ENCODE data around the gene CD72.
"Not testable (repeated sequence)": the region's sequence is repeated elsewhere in the genome, so short reads cannot be mapped to it uniquely, and the experiment has no call there.

The CD72 gene

DNA sequence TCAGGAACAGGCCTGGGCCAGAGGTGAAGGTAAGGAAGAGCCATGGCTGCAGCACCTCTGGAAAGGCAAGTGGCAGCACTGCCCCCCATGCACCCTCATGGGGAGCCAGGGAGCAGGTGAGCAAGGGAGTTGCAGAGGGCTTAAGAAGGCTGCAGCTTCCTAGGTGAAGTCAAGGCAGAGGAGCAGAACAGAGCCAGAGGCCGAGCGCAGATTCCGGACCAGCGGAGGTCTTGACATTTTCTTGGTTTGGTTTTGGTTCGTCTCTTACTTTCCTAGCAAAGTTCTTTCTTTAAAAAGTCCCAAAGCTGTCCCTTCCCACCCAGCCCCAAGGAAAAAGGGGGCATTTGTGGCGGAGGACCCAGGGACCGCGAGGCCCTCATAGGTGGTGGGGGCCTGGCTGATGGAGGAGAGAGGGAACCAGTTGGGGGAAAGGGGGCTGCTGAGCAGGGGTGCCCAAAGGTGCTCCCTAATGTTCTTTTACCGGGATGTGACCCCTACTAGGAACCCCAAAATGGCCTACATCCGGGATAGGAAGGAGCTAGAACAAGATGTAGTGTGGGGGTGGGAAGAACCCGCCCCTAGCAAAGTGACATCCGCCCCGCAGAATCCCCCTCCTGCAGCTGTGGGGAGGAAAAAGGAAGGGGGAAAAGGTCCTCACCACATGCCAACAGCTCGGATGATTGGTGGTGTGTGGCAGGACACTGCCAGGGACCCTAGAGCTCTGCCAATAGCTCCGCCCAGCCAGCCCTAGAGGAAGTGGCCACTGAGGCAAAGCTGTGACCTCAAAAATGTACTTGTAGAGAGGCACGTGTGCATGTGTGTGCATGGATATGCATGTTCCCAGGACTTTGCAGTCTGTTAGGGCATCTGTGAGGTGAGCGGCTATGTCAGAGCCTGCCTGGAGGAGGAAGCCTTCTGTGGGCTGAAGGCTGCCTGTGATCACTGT lies 914 bp upstream of the CD72 start:
- H3K27me3 ChIP-seq (ENCODE audit: insufficient read depth, low read length), result peaks cover 50% of the 10 kb centered on the region
- H2AFZ ChIP-seq (ENCODE audit: low read depth, low read length), result no peak overlapping the region

DNA sequence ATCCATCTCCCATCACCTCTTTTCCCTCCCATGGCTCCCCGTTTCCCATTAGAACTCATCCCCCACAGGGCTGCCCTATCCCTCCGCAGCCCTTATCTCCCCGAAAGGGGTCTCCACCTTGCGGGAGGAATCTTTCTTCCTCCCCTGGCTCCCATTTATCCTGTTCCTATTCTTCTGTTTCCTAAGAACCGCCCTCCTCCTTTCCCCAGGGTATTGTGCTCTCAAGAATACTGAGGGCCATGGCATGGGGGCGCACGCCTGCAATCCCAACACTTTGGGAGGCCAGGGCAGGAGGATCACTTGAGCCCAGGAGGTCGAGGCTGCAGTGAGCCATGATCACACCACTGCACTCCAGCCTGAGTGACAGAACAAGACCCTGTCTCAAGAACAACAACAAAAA lies 665 bp downstream of the CD72 start:
- Histone ChIP-seq H3K36me3 (ENCODE audit: insufficient read depth, low read length) (no peaks in the 10 kb centered on the region), H3K9me3 (ENCODE audit: low read length) (no peaks in the 10 kb centered on the region), H3K4me3 (ENCODE audit: low read length) (no peak overlapping the region), H3K4me1 (ENCODE audit: insufficient read depth, low read length) (no peaks in the 10 kb centered on the region), H3K27me3 (ENCODE audit: insufficient read depth, low read length) (peaks cover 50% of the 10 kb centered on the region), H2AFZ (ENCODE audit: low read depth, low read length) (no peak overlapping the region)

More for the DNA sequence above, 914 bp upstream of the CD72 start:
- no peaks in the 10 kb centered on the region for H3K9me3 ChIP-seq (ENCODE audit: low read length)
- H3K4me1 ChIP-seq (ENCODE audit: insufficient read depth, low read length), result no peaks in the 10 kb centered on the region
- no peaks in the 10 kb centered on the region for H3K36me3 ChIP-seq (ENCODE audit: insufficient read depth, low read length)
- H3K4me3 ChIP-seq (ENCODE audit: low read length), result no peak overlapping the region

DNA sequence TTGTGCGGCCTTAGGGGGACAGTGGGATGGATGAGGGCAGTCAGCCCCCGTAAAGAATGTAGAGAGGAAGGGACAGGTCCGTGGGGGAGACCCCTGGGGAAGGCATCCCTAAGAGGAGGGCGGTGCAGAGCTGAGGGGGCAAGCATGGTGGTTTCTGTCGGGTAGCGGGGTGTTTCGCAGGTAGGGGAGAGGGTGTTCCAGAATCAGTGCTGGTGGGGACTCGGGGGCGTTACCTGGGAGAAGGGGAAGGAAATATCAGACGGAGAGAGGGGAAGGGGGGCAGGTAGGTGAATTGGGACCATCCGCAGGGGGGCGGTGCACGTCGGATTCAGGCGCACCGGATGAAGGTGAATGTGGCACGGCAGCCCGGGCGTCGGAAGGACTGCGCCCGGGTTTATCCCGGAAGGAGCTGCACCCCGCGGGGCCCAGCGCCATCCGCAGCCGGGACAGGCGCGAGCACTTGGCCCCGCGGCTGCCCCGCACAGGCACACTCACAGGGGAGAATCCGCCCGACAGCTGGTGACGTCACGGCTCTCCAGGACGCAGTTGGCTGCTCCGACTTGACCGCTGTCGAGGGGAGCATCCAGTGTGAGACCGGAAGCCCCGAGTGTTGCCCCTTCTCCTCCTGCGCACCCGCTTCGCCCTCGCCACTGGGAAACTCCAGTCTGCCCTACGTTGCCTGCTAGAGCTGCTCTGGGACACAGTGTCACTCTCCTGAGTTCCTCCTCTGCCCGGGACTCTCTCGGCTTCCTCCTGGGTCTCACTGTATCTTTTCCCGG lies 1.3 kb downstream of the CD72 start:
- Histone ChIP-seq H3K4me1 (ENCODE audit: insufficient read depth, low read length) (no peaks in the 10 kb centered on the region), H3K36me3 (ENCODE audit: insufficient read depth, low read length) (no peaks in the 10 kb centered on the region), H3K4me3 (ENCODE audit: low read length) (no peak overlapping the region), H2AFZ (ENCODE audit: low read depth, low read length) (no peak overlapping the region), H3K9me3 (ENCODE audit: low read length) (no peaks in the 10 kb centered on the region), H3K27me3 (ENCODE audit: insufficient read depth, low read length) (peaks cover 50% of the 10 kb centered on the region)

DNA sequence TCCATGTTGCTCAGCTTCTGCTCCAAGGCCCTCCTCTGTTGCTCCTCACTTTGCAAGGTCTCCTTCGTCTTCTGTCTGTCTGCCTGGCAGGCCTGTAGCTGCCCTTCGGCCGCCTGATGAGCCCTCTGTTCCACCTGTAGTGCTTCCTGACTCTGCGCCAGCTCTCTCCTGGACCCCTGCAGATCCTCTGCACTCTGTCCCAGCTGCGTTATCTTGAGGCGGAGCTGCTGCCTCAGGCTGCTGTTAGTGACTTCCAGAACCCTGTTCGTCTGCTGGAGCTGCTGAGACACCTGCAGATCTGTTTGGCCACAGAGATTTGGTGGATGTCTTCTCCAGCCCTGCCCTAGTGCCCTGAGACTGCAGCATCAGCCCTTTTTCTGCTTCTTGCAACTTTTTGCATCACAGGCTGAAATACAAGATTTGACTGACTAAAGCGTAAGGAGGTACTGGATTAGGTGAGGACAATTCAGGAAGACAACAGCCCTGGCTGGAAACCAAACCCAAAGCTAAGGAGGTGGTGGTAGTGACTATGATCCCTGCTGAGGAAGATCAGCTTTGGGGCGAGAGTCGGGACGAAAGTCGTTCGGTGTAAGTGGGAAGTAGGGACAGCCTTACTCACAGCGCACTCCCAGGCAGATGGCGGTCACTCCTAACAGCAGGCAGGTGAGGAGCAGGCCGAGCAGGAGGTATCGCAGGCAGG lies 2.1 kb downstream of the CD72 start:
- Histone ChIP-seq H3K36me3 (ENCODE audit: insufficient read depth, low read length) (no peaks in the 10 kb centered on the region), H2AFZ (ENCODE audit: low read depth, low read length) (no peak overlapping the region), H3K27me3 (ENCODE audit: insufficient read depth, low read length) (peaks cover 48% of the 10 kb centered on the region), H3K9me3 (ENCODE audit: low read length) (no peaks in the 10 kb centered on the region), H3K4me3 (ENCODE audit: low read length) (no peak overlapping the region), H3K4me1 (ENCODE audit: insufficient read depth, low read length) (no peaks in the 10 kb centered on the region)

DNA sequence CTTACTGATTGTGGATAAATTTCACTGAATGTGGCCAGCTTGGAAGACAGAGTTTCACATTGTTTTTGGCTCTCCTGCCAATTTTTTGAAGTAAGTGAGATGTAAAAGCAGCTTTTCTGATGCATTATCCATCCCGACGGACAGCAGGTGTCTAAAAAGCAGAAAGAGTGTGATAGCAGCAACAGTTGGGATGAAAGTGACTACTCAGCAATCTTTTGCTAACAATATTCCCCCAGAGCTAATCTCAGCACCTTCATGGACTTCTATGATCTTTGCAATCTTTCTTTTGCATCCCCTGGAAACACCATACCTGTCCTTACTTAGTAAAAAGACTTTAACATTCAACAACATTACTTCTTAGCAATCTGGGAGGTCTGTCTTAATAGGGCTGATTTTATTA lies 5.4 kb downstream of the CD72 start:
- Histone ChIP-seq H3K4me3 (ENCODE audit: low read length) (no peak overlapping the region), H2AFZ (ENCODE audit: low read depth, low read length) (no peak overlapping the region), H3K27me3 (ENCODE audit: insufficient read depth, low read length) (peaks cover 36% of the 10 kb centered on the region), H3K4me1 (ENCODE audit: insufficient read depth, low read length) (no peaks in the 10 kb centered on the region), H3K36me3 (ENCODE audit: insufficient read depth, low read length) (peaks cover 22% of the 10 kb centered on the region), H3K9me3 (ENCODE audit: low read length) (no peaks in the 10 kb centered on the region)

DNA sequence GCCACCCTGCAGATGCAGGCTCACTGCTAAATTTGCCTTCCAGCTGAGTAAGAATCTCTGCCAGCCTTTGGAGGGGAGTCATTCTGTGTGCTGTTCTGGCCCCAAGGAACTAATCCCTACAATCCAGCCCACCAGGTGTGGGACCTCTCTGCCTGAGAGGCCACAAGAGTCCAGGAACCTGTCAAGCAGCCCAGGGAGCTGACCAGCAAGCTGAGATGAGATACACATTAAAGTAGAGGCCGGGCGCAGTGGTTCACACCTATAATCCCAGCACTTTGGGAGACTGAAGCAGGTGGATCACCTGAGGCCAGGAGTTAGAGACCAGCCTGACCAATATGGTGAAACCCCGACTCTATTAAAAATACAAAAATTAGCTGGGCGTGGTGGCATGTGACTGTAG lies 6.1 kb downstream of the CD72 start:
- H3K4me1 ChIP-seq (ENCODE audit: insufficient read depth, low read length); H2AFZ ChIP-seq (ENCODE audit: low read depth, low read length); H3K4me3 ChIP-seq (ENCODE audit: low read length); H3K9me3 ChIP-seq (ENCODE audit: low read length): not testable (repeated sequence)
- H3K36me3 ChIP-seq (ENCODE audit: insufficient read depth, low read length), result peaks cover 22% of the 10 kb centered on the region
- peaks cover 28% of the 10 kb centered on the region for H3K27me3 ChIP-seq (ENCODE audit: insufficient read depth, low read length)

DNA sequence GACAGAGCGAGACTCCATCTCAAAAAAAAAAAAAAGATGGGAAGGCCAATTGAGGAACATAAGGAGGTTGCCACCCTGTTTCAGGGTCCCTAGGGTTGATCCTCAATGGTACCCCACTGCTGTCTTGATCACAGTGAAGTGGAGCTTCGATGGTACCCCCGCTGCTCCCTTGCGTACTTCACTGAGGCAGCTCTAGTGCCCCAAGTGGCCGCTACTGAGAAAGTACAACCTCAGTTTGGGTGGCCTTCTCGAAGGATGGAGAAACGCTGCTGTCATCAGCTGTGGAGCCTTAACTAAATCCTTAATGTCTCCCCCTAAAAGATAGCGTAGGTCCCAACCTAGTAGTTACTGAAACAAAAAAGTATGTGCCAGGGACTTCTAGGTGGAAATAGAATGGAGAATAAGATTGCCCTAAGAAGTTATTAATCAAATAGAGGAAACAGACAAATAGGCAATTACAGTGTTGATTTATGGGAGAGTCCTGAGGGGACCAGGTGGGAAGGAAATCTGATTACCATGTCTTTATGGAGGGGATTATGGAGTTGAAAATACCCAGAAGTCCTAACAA lies 6.9 kb downstream of the CD72 start:
- Histone ChIP-seq H3K4me1 (ENCODE audit: insufficient read depth, low read length) (peaks cover under 1% of the 10 kb centered on the region), H2AFZ (ENCODE audit: low read depth, low read length) (no peak overlapping the region), H3K36me3 (ENCODE audit: insufficient read depth, low read length) (peaks cover 22% of the 10 kb centered on the region), H3K27me3 (ENCODE audit: insufficient read depth, low read length) (peaks cover 20% of the 10 kb centered on the region), H3K4me3 (ENCODE audit: low read length) (no peak overlapping the region), H3K9me3 (ENCODE audit: low read length) (no peaks in the 10 kb centered on the region)

DNA sequence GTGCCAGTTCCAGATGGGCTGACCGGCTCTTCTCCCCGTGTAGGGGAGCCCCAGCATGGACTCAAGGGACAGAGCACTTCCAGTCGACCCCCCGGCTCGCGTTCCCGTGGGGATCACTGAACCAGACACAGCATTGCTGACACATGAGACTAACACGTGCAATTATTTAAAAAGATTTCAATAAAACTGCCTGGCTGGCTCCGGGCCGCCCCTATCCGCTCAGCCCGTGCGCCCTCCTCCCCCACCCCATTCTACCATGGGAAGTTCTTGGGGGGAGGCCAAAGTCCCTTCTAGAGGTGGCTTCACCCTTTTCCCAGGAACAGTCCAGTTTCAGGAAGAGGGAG lies 8.4 kb downstream of the CD72 start:
- peaks cover 5% of the 10 kb centered on the region for H3K27me3 ChIP-seq (ENCODE audit: insufficient read depth, low read length)
- no peak overlapping the region for H2AFZ ChIP-seq (ENCODE audit: low read depth, low read length)
- H3K4me3 ChIP-seq (ENCODE audit: low read length), result no peak overlapping the region
- peaks cover 7% of the 10 kb centered on the region for H3K4me1 ChIP-seq (ENCODE audit: insufficient read depth, low read length)
- no peaks in the 10 kb centered on the region for H3K9me3 ChIP-seq (ENCODE audit: low read length)
- peaks cover 22% of the 10 kb centered on the region for H3K36me3 ChIP-seq (ENCODE audit: insufficient read depth, low read length)

DNA sequence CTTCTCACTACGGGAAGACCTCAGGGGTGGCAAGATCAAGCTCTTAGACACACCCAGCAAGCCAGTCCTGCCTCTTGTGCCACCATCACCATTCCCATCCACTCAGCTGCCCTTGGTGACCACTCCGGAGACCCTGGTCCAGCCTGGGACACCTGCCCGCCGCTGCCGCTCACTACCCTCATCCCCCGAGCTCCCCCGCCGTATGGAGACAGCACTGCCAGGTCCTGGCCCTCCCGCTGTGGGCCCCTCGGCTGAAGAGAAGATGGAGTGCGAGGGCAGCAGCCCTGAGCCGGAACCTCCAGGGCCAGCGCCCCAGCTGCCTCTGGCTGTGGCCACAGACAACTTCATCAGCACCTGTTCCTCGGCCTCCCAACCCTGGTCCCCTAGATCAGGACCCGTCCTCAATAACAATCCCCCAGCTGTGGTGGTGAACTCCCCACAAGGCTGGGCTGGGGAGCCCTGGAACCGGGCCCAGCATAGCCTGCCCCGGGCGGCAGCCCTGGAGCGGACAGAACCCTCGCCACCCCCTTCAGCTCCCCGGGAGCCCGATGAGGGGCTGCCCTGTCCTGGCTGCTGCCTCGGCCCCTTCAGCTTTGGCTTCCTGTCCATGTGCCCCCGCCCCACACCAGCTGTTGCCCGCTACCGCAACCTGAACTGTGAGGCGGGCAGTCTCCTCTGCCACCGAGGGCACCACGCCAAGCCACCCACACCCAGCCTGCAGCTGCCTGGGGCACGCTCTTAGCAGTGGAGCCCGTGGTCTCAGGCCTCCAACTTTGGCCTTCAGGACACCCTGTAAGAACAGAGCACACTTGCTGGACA lies 9.0 kb downstream of the CD72 start:
- Histone ChIP-seq H3K4me3 (ENCODE audit: low read length) (no peak overlapping the region), H3K27me3 (ENCODE audit: insufficient read depth, low read length) (no peaks in the 10 kb centered on the region), H2AFZ (ENCODE audit: low read depth, low read length) (no peak overlapping the region), H3K4me1 (ENCODE audit: insufficient read depth, low read length) (peaks cover 13% of the 10 kb centered on the region), H3K9me3 (ENCODE audit: low read length) (no peaks in the 10 kb centered on the region), H3K36me3 (ENCODE audit: insufficient read depth, low read length) (peaks cover 22% of the 10 kb centered on the region)

DNA sequence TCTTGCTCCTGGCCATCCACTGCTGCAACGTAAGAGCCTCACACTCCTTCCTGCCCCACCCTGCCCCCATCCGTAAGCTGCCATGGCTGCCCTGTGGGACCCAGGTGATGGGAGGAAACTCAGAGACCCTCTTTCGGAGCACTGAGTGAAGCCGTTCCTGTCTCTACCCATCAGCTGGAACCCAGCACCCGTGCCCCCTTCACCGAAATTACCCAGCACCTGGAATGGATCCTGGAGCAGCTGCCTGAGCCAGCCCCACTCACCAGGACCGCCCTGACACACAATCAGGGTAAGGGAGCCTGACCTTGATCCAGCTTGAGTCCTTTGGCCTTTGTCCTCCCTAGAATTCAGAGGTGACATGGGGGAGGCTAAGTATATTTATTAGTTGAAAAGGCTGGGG lies 10.0 kb downstream of the CD72 start:
- Histone ChIP-seq H3K36me3 (ENCODE audit: insufficient read depth, low read length) (peaks cover 22% of the 10 kb centered on the region), H3K4me1 (ENCODE audit: insufficient read depth, low read length) (peaks cover 18% of the 10 kb centered on the region), H3K9me3 (ENCODE audit: low read length) (no peaks in the 10 kb centered on the region), H3K27me3 (ENCODE audit: insufficient read depth, low read length) (no peaks in the 10 kb centered on the region), H2AFZ (ENCODE audit: low read depth, low read length) (no peak overlapping the region), H3K4me3 (ENCODE audit: low read length) (no peak overlapping the region)

DNA sequence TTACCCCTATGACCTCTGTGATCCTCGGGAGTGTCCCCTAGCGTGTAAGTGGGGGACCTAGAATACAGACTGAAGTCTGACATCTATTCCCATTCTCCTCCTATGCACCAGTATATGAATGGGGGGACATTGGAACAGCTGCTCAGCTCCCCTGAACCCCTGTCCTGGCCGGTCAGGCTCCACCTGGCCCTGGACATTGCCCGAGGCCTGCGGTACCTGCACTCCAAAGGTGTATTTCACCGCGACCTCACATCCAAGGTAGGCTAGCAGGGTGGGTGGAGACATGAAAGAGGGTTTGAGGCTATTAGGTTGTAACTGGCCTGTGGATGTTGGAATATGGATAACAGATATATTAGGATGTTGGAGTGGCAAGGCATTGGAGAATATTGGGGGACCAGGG lies 11.5 kb downstream of the CD72 start:
- H3K4me3 ChIP-seq (ENCODE audit: low read length), result peak overlapping the region; percentile 59
- no peak overlapping the region for H2AFZ ChIP-seq (ENCODE audit: low read depth, low read length)
- no peaks in the 10 kb centered on the region for H3K27me3 ChIP-seq (ENCODE audit: insufficient read depth, low read length)
- peaks cover 18% of the 10 kb centered on the region for H3K4me1 ChIP-seq (ENCODE audit: insufficient read depth, low read length)
- no peaks in the 10 kb centered on the region for H3K9me3 ChIP-seq (ENCODE audit: low read length)
- H3K36me3 ChIP-seq (ENCODE audit: insufficient read depth, low read length), result peaks cover 22% of the 10 kb centered on the region

DNA sequence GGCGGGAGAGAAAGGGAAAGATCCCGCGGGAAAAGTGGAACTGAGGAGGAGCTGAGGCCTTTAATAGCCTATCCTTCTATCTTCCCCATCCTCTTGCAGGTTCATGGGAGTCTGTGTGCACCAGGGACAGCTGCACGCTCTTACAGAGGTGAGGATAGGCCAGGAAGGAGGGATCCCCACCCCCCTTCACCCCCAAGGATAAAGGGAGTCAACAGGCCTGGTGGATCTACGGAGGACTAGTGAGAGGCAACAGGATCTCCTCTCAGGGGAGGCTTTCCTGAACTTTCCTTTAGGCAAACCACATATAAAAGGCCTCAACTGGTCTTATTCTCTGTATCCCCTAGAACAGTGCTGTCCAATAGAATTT lies 12.1 kb downstream of the CD72 start:
- H3K4me3 ChIP-seq (ENCODE audit: low read length), result peak overlapping the region; percentile 59
- H2AFZ ChIP-seq (ENCODE audit: low read depth, low read length), result no peak overlapping the region
- H3K36me3 ChIP-seq (ENCODE audit: insufficient read depth, low read length), result peaks cover 22% of the 10 kb centered on the region
- no peaks in the 10 kb centered on the region for H3K9me3 ChIP-seq (ENCODE audit: low read length)
- peaks cover 18% of the 10 kb centered on the region for H3K4me1 ChIP-seq (ENCODE audit: insufficient read depth, low read length)
- no peaks in the 10 kb centered on the region for H3K27me3 ChIP-seq (ENCODE audit: insufficient read depth, low read length)
